Measurements from ENCODE around the gene DNAI4.
"Not testable (repeated sequence)": the region's sequence is repeated elsewhere in the genome, so short reads cannot be mapped to it uniquely, and the experiment has no call there.

Gene DNAI4

GRCh38 chr1:66927528-66927927 is 2.9 kb upstream of the DNAI4 start:
- DNase-seq: no peak

- DNase-seq: no peak
These were observed 1.3 kb upstream of the DNAI4 start for GRCh38 chr1:66925944-66926343.

- no peak for DNase-seq
These were observed 878 bp upstream of the DNAI4 start for GRCh38 chr1:66925558-66925910.

GRCh38 chr1:66920543-66920942 is 4.1 kb downstream of the DNAI4 start:
- DNase-seq: no peak

- DNase-seq: no peak
These were observed 4.8 kb downstream of the DNAI4 start for GRCh38 chr1:66919828-66920227.

GRCh38 chr1:66919063-66919462 is 5.6 kb downstream of the DNAI4 start:
- DNase-seq: no peak

- no peak for DNase-seq
These were observed 7.2 kb downstream of the DNAI4 start for GRCh38 chr1:66917476-66917875.

- no peak for DNase-seq
These were observed 8.3 kb downstream of the DNAI4 start for GRCh38 chr1:66916320-66916719.

- DNase-seq: not testable (repeated sequence)
These were observed 9.5 kb downstream of the DNAI4 start for GRCh38 chr1:66915203-66915602.

- DNase-seq: no peak
These were observed 30.9 kb downstream of the DNAI4 start for GRCh38 chr1:66893712-66894111.

GRCh38 chr1:66890621-66891020 is 34.0 kb downstream of the DNAI4 start:
- no peak for DNase-seq

- DNase-seq: no peak
These were observed 35.6 kb downstream of the DNAI4 start for GRCh38 chr1:66889030-66889429.

GRCh38 chr1:66876664-66877063 is 48.0 kb downstream of the DNAI4 start:
- no peak for DNase-seq

- DNase-seq: no peak
These were observed 51.5 kb downstream of the DNAI4 start for GRCh38 chr1:66873111-66873510.

GRCh38 chr1:66872024-66872423 is 52.6 kb downstream of the DNAI4 start:
- not testable (repeated sequence) for DNase-seq

- DNase-seq: no peak
These were observed 57.2 kb downstream of the DNAI4 start for GRCh38 chr1:66867501-66867900.

- no peak for DNase-seq
These were observed 64.1 kb downstream of the DNAI4 start for GRCh38 chr1:66860529-66860928.

- no peak for DNase-seq
These were observed 71.3 kb downstream of the DNAI4 start for GRCh38 chr1:66853379-66853778.

GRCh38 chr1:66852870-66853269 is 71.8 kb downstream of the DNAI4 start:
- no peak for DNase-seq

GRCh38 chr1:66850989-66851388 is 73.7 kb downstream of the DNAI4 start:
- DNase-seq: no peak

- DNase-seq: no peak
These were observed 76.5 kb downstream of the DNAI4 start for GRCh38 chr1:66848193-66848592.

GRCh38 chr1:66840929-66841328 is 83.7 kb downstream of the DNAI4 start:
- DNase-seq: no peak

GRCh38 chr1:66834926-66835325 is 89.7 kb downstream of the DNAI4 start:
- DNase-seq: no peak

GRCh38 chr1:66833112-66833511 is 91.5 kb downstream of the DNAI4 start:
- no peak for DNase-seq

GRCh38 chr1:66831529-66832239 is 93.0 kb downstream of the DNAI4 start:
- DNase-seq: no peak
